HS-27A (cell line): ENCODE measurements around the gene ST3GAL2.
"Not testable (repeated sequence)": the region's sequence is repeated elsewhere in the genome, so short reads cannot be mapped to it uniquely, and the experiment has no call there.

Experiments used
- DNase-seq: peaks from one replicate; pipeline ENCODE4 v3.0.0-alpha.2; 2012; ENCODE audit warnings: low read depth, missing footprints

Gene ST3GAL2

GRCh38 chr16:70386289-70386986, 52.5 kb downstream of the ST3GAL2 start:
- not testable (repeated sequence) for DNase-seq

GRCh38 chr16:70383421-70383960, 55.4 kb downstream of the ST3GAL2 start:
- no peak for DNase-seq

- no peak for DNase-seq
Measured at GRCh38 chr16:70381604-70382342, 57.1 kb downstream of the ST3GAL2 start.

GRCh38 chr16:70380919-70381603, 57.8 kb downstream of the ST3GAL2 start:
- DNase-seq = peak; percentile 97

GRCh38 chr16:70380248-70380918, 58.5 kb downstream of the ST3GAL2 start:
- peak; percentile 73 for DNase-seq

- DNase-seq = no peak
Measured at GRCh38 chr16:70378869-70379493, 59.9 kb downstream of the ST3GAL2 start.

GRCh38 chr16:70377782-70378181, 61.1 kb downstream of the ST3GAL2 start:
- no peak for DNase-seq

- no peak for DNase-seq
Measured at GRCh38 chr16:70375636-70376611, 63.0 kb downstream of the ST3GAL2 start.

- DNase-seq = no peak
Measured at GRCh38 chr16:70374213-70374612, 64.7 kb downstream of the ST3GAL2 start.

- no peak for DNase-seq
Measured at GRCh38 chr16:70372921-70373728, 65.8 kb downstream of the ST3GAL2 start.

- no peak for DNase-seq
Measured at GRCh38 chr16:70370924-70371323, 68.0 kb downstream of the ST3GAL2 start.

GRCh38 chr16:70370145-70370544, 68.8 kb downstream of the ST3GAL2 start:
- DNase-seq = not testable (repeated sequence)

GRCh38 chr16:70364399-70364798, 74.5 kb downstream of the ST3GAL2 start:
- no peak for DNase-seq

- no peak for DNase-seq
Measured at GRCh38 chr16:70359552-70359951, 79.3 kb downstream of the ST3GAL2 start.

GRCh38 chr16:70349783-70350182, 89.1 kb downstream of the ST3GAL2 start:
- no peak for DNase-seq

- DNase-seq = no peak
Measured at GRCh38 chr16:70348991-70349390, 89.9 kb downstream of the ST3GAL2 start.

- DNase-seq = no peak
Measured at GRCh38 chr16:70345840-70346239, 93.1 kb downstream of the ST3GAL2 start.

- DNase-seq = no peak
Measured at GRCh38 chr16:70342016-70342415, 96.9 kb downstream of the ST3GAL2 start.

- no peak for DNase-seq
Measured at GRCh38 chr16:70341600-70341999, 97.3 kb downstream of the ST3GAL2 start.

- no peak for DNase-seq
Measured at GRCh38 chr16:70337814-70338213, 101.1 kb downstream of the ST3GAL2 start.
